Esophagus squamous epithelium (tissue), 4 donors: Measurements from ENCODE around the gene PHKB.

Experiments
- POLR2A ChIP-seq, 4 donors: fragments of 450-650 bp; IDR thresholded peaks; one replicate each; pipeline ENCODE4 v1.6.1; 2017; ENCODE audit warnings: antibody characterized with exemption in 4 of 4, mild to moderate bottlenecking in 4 of 4, moderate library complexity in 3 of 4
- TF ChIP-seq, protein P1 (sequence below), 6 experiments: fragments of 450-650 bp in 4 of 6; fragments of 200-600 bp in 2 of 6; sonication (generic) in 2 of 6; IDR thresholded peaks; one replicate each; pipeline ENCODE4 v1.5.1; 2016 to 2019; ENCODE audit warnings: antibody characterized with exemption in 6 of 6, mild to moderate bottlenecking in 4 of 6, moderate library complexity in 4 of 6

- TF ChIP-seq, protein P1, sequence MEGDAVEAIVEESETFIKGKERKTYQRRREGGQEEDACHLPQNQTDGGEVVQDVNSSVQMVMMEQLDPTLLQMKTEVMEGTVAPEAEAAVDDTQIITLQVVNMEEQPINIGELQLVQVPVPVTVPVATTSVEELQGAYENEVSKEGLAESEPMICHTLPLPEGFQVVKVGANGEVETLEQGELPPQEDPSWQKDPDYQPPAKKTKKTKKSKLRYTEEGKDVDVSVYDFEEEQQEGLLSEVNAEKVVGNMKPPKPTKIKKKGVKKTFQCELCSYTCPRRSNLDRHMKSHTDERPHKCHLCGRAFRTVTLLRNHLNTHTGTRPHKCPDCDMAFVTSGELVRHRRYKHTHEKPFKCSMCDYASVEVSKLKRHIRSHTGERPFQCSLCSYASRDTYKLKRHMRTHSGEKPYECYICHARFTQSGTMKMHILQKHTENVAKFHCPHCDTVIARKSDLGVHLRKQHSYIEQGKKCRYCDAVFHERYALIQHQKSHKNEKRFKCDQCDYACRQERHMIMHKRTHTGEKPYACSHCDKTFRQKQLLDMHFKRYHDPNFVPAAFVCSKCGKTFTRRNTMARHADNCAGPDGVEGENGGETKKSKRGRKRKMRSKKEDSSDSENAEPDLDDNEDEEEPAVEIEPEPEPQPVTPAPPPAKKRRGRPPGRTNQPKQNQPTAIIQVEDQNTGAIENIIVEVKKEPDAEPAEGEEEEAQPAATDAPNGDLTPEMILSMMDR (IDR thresholded peaks at IDR 0.05), result no peak
- no peak for TF ChIP-seq POLR2A (IDR thresholded peaks at IDR 0.05)
These were observed 58.4 kb downstream of the PHKB start for GRCh38 chr16:47519546-47519945.
